VCaP (cell line): ENCODE measurements around the gene S100A2.

Experiments
- H3K27ac ChIP-seq: fragments of 450-650 bp; 2 replicates; pipeline ENCODE4 v1.5.1; 2017
- TF ChIP-seq, protein P1 (sequence below): fragments of 450-650 bp; conservative IDR thresholded peaks from 2 replicates; pipeline ENCODE4 v1.5.1; 2017; ENCODE audit warnings: mild to moderate bottlenecking, moderate library complexity

The S100A2 gene

DNA sequence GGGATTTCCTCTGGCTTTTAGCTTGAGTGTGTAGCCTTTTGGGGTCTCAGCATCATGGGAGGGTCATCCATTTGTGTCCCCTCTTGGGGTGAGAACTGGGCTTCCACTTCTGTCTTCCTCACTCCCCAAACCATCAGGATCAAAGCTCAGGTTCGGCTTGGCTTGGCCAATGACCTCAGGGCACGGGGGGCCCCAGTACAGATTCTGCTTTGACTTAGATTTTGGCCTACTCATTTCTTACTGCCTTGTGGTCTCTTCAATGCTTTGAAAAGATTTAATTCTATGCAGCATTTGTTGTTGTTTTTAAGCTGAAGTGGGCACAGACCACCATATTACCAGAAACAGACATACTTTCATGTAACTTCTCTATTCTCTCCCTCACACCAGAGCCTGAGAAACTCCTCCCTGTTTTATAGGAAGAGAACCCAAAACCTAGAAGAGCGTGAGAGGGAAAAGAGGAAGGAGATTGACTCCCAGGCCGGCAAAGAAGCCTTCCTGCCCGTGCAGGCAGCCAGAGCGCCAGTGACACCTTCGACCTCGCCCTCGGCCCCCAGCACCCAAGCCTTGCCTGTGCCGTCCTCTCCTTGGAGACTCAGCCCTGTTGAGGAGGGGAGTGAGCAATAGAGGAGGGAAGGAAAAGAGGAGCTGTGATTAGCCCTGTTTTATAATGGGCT, 14.7 kb downstream of the S100A2 start:
- TF ChIP-seq, protein P1, sequence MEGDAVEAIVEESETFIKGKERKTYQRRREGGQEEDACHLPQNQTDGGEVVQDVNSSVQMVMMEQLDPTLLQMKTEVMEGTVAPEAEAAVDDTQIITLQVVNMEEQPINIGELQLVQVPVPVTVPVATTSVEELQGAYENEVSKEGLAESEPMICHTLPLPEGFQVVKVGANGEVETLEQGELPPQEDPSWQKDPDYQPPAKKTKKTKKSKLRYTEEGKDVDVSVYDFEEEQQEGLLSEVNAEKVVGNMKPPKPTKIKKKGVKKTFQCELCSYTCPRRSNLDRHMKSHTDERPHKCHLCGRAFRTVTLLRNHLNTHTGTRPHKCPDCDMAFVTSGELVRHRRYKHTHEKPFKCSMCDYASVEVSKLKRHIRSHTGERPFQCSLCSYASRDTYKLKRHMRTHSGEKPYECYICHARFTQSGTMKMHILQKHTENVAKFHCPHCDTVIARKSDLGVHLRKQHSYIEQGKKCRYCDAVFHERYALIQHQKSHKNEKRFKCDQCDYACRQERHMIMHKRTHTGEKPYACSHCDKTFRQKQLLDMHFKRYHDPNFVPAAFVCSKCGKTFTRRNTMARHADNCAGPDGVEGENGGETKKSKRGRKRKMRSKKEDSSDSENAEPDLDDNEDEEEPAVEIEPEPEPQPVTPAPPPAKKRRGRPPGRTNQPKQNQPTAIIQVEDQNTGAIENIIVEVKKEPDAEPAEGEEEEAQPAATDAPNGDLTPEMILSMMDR, result no peak

DNA sequence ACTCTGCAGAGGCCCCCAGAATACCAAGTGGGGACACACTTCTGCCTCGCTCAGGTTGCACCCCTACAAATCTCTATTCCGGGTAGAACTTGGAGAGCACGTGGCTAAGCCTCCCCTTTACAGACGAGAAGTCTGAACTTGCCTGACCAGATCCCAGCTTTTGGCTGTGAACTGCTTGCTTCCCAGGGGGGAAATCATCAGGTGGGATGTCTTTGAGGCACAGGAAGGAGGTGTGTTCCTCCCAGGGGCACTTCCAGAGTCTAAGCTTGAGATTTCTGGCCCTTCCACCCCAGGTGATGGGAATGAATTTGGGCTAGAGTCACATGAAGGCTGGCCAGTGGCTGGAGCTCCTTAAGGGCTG, 15.3 kb downstream of the S100A2 start:
- TF ChIP-seq, protein P1, result no peak
- H3K27ac ChIP-seq, result no peak overlapping the region

More for the DNA sequence above, 14.7 kb downstream of the S100A2 start:
- H3K27ac ChIP-seq, result no peak overlapping the region

DNA sequence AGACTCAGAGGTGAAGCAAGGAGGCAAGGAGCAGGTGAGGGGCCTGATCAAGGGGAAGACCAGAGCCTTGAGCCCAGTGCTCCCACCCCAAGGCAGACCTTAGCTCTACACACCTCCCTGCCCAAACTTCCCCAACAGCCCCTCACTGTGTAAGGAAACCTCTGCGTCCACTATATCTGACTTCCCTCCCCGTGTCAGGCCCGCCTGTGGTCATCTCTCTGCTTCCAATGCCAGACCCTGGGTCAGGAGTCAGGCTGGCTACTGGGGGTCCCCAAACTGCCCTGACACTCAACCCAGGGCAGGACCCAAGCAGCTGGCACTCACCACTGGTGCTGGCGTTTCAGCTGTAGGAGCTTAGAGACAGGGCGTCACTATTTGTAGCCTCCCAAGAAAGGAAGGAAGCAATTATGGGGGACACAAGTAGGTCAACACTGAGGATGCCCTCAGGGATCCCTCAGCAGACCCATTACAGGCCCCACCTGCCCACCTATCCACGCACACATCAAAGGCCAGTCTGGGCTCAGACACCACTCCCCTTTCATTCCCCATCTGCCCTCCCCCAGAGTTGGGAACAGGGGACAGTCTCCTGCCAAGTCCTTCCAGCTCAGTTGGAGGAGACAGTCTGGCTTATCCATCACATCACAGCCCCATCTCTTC, 15.8 kb downstream of the S100A2 start:
- H3K27ac ChIP-seq, result no peak overlapping the region
- TF ChIP-seq, protein P1, result no peak

DNA sequence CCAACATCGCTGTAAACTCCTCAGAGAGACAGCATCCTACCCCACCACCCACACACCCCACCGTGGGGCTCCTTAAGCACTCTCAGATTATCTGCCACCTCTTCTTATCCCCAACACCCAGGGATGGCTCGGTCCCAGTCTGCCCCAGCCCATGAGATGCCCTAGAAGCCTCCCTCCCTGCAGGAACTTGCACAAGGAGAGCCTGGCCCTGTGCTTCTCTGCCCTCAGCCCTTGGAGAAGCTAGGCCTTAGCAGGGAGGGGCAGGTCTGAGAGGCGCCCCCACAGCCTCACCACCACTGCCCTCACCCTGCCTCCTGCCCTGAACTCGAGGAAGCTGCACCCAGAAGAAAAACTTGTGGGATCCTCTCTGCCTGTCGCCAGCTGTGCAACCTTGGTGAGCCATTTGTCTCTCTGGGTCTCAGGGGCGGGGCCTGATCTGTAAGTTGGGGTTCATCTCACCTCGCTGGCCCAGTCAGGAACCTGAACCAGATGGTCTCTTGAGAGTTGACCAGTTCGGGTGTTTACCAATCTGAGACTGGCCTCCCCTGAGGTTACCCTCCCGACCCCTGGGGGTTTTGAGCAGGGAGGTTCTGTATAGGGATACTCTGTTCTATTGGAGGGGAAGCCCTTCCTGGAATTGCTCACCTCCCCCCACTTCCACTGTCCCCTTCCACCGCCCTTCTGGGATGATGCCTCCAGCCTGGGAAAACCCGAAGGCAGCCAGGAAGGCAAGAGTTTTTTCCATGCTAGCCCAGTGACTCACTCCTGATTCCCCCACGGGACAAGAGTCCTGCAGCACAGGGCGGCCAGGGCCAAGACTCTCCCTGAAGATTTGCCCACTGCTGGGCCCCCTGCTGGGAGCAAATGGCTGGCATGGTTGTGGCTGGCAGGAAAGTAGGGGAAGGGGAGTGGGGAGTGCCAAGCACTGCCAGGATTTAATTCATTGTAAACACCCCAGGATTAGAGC, 16.6 kb downstream of the S100A2 start, which contains the start of gene S100A3:
Gene S100A3, minus strand, starts transcription at position 537 of the 967 bp plus-strand sequence. CDS start 773 bp downstream, outside the sequence.
- no peak within 1 kb of the TSS for H3K27ac ChIP-seq
- TF ChIP-seq, protein P1, result no peak

DNA sequence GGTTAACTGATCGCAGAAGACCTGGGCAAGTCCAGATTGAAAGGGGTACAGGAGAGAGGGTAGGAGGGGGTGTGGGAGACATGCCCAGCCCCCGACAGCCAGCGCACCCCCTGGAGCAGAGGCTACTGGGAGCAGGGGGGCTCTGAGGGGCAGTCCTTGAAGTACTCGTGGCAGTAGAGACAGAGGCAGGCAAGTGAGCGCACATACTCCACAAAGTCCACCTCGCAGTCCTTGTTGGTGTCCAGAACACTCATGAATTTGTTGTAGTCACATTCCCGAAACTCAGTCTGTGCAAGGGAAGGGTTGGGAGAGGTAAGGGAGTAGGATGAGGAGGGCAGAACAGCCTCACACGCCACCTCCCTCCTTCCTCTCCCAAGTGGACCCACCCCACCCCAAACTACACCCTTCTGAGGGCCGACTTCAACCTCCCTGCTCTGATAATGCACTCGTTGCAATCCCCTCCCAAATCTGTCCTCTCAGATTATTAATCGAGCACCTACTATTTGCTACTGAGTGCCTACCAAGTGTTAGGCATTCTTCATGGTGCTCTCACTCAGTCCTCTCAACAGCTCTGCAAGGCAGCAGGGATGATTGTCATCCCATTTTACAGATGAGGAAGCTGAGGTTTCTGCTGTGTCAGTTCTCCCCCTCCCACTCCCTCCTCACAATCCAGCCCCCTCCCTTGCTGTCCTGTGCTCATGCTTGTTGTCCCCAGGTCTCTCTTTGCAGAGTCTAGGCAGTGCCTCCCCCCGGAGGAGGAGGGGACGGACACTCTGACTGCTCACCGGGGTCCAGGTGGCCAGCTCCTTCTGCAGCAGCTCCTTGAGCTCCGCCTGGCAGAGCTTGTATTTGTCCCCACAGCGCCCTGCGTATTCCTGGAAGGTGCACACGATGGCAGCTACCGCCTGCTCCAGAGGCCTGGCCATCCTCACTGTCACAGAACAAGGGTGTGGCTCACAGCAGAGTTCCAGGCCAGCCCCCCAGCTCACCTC, 17.8 kb downstream of the S100A2 start:
- TF ChIP-seq, protein P1, result no peak
- H3K27ac ChIP-seq, result no peak overlapping the region

GRCh38 chr1:153546796-153547559, 18.7 kb downstream of the S100A2 start:
- TF ChIP-seq, protein P1, result no peak
- no peak overlapping the region for H3K27ac ChIP-seq
